IPS DF 6.9 (cell line): Measurements from ENCODE around the gene STBD1.
"Not testable (repeated sequence)": the region's sequence is repeated elsewhere in the genome, so short reads cannot be mapped to it uniquely, and the experiment has no call there.

Experiments used
- DNase-seq: peaks from one replicate; pipeline ENCODE4 v3.0.0-alpha.2; 2013; ENCODE audit warnings: low read depth, low spot score
- H3K27ac ChIP-seq: one replicate; pipeline ENCODE4 v1.5.1; 2013; ENCODE audit warnings: low read length, control low read depth
- H3K27me3 ChIP-seq: 2 replicates; pipeline ENCODE4 v1.6.1; 2013; ENCODE audit warnings: mild to moderate bottlenecking, low read length; ENCODE audit not compliant: control insufficient read depth, insufficient read depth
- H3K36me3 ChIP-seq: 2 replicates; pipeline ENCODE4 v1.6.1; 2013; ENCODE audit warnings: low read length; ENCODE audit not compliant: control insufficient read depth, insufficient read depth
- H3K4me1 ChIP-seq: 2 replicates; pipeline ENCODE4 v1.6.1; 2013; ENCODE audit warnings: low read length; ENCODE audit not compliant: control insufficient read depth, insufficient read depth
- H3K4me3 ChIP-seq: 2 replicates; pipeline ENCODE4 v1.5.1; 2013; ENCODE audit warnings: mild to moderate bottlenecking, low read length
- H3K9me3 ChIP-seq: 2 replicates; pipeline ENCODE4 v1.6.1; 2013; ENCODE audit warnings: low read length, inconsistent platforms; ENCODE audit not compliant: control insufficient read depth, insufficient read depth
- WGBS: extraction: QIAGEN DNeasy Blood & Tissue Kit; methylation state at CpG from one replicate; pipeline ENCODE4 v1.1.7; 2013; ENCODE audit warnings: mixed read lengths, missing lambda C conversion rate; ENCODE audit not compliant: insufficient read length, insufficient coverage; 5-methylcytosine and 5-hydroxymethylcytosine counted together

The STBD1 gene

GRCh38 chr4:76272582-76272981 lies 34.0 kb upstream of the STBD1 start:
- no peaks in the 10 kb centered on the region for H3K36me3 ChIP-seq
- no CpG with 5 or more reads among the region's 1 CpG for WGBS
- H3K4me1 ChIP-seq: no peaks in the 10 kb centered on the region
- H3K27me3 ChIP-seq: no peaks in the 10 kb centered on the region
- no peak overlapping the region for H3K27ac ChIP-seq
- no peak overlapping the region for H3K4me3 ChIP-seq
- H3K9me3 ChIP-seq: no peaks in the 10 kb centered on the region
- DNase-seq: no peak

GRCh38 chr4:76272999-76273398 lies 33.5 kb upstream of the STBD1 start:
- H3K4me1 ChIP-seq: no peaks in the 10 kb centered on the region
- H3K27me3 ChIP-seq: no peaks in the 10 kb centered on the region
- WGBS: no CpG with 5 or more reads among the region's 5 CpGs
- H3K4me3 ChIP-seq: no peak overlapping the region
- H3K9me3 ChIP-seq: no peaks in the 10 kb centered on the region
- H3K36me3 ChIP-seq: no peaks in the 10 kb centered on the region
- H3K27ac ChIP-seq: no peak overlapping the region
- DNase-seq: no peak

- Histone ChIP-seq H3K4me1 (no peaks in the 10 kb centered on the region), H3K4me3 (no peak overlapping the region), H3K36me3 (no peaks in the 10 kb centered on the region), H3K27me3 (no peaks in the 10 kb centered on the region), H3K9me3 (no peaks in the 10 kb centered on the region), H3K27ac (no peak overlapping the region)
- no CpG with 5 or more reads among the region's 3 CpGs for WGBS
- DNase-seq: no peak
Observed at GRCh38 chr4:76275486-76276124, 30.9 kb upstream of the STBD1 start.

- no peak for DNase-seq
- Histone ChIP-seq H3K4me3 (no peak overlapping the region), H3K27ac (no peak overlapping the region), H3K4me1 (no peaks in the 10 kb centered on the region), H3K36me3 (no peaks in the 10 kb centered on the region), H3K9me3 (no peaks in the 10 kb centered on the region), H3K27me3 (no peaks in the 10 kb centered on the region)
- no CpG with 5 or more reads among the region's 9 CpGs for WGBS
Observed at GRCh38 chr4:76276813-76277212, 29.7 kb upstream of the STBD1 start.

- H3K4me1 ChIP-seq: no peaks in the 10 kb centered on the region
- DNase-seq: no peak
- no CpG with 5 or more reads among the region's 1 CpG for WGBS
- H3K4me3 ChIP-seq: no peak overlapping the region
- H3K36me3 ChIP-seq: no peaks in the 10 kb centered on the region
- no peaks in the 10 kb centered on the region for H3K27me3 ChIP-seq
- H3K27ac ChIP-seq: no peak overlapping the region
- no peaks in the 10 kb centered on the region for H3K9me3 ChIP-seq
Observed at GRCh38 chr4:76277667-76278066, 28.9 kb upstream of the STBD1 start.

GRCh38 chr4:76278583-76278982 lies 27.9 kb upstream of the STBD1 start:
- Histone ChIP-seq H3K27ac (no peak overlapping the region), H3K36me3 (no peaks in the 10 kb centered on the region), H3K9me3 (no peaks in the 10 kb centered on the region), H3K4me1 (no peaks in the 10 kb centered on the region), H3K4me3 (no peak overlapping the region), H3K27me3 (no peaks in the 10 kb centered on the region)
- DNase-seq: no peak
- WGBS: no CpG with 5 or more reads among the region's 1 CpG

- no peak for DNase-seq
- no peaks in the 10 kb centered on the region for H3K27me3 ChIP-seq
- H3K27ac ChIP-seq: no peak overlapping the region
- no peak overlapping the region for H3K4me3 ChIP-seq
- H3K9me3 ChIP-seq: no peaks in the 10 kb centered on the region
- H3K36me3 ChIP-seq: no peaks in the 10 kb centered on the region
- WGBS: no CpG with 5 or more reads among the region's 4 CpGs
- H3K4me1 ChIP-seq: no peaks in the 10 kb centered on the region
Observed at GRCh38 chr4:76279462-76279861, 27.1 kb upstream of the STBD1 start.

- Histone ChIP-seq H3K36me3 (no peaks in the 10 kb centered on the region), H3K27me3 (no peaks in the 10 kb centered on the region), H3K4me1 (no peaks in the 10 kb centered on the region), H3K9me3 (no peaks in the 10 kb centered on the region), H3K4me3 (no peak overlapping the region), H3K27ac (no peak overlapping the region)
- no CpG with 5 or more reads among the region's 6 CpGs for WGBS
- DNase-seq: no peak
Observed at GRCh38 chr4:76280488-76281441, 25.8 kb upstream of the STBD1 start.

GRCh38 chr4:76281594-76281993 lies 24.9 kb upstream of the STBD1 start:
- not testable (repeated sequence) for H3K36me3 ChIP-seq, H3K4me1 ChIP-seq, DNase-seq, H3K9me3 ChIP-seq, H3K4me3 ChIP-seq, H3K27ac ChIP-seq, H3K27me3 ChIP-seq
- no CpG with 5 or more reads among the region's 6 CpGs for WGBS

GRCh38 chr4:76282941-76283689 lies 23.4 kb upstream of the STBD1 start:
- no peaks in the 10 kb centered on the region for H3K9me3 ChIP-seq
- no CpG with 5 or more reads among the region's 6 CpGs for WGBS
- DNase-seq: no peak
- H3K27me3 ChIP-seq: no peaks in the 10 kb centered on the region
- no peaks in the 10 kb centered on the region for H3K36me3 ChIP-seq
- H3K27ac ChIP-seq: no peak overlapping the region
- no peak overlapping the region for H3K4me3 ChIP-seq
- no peaks in the 10 kb centered on the region for H3K4me1 ChIP-seq
